PFSK-1 (cell line): ENCODE data around the gene KCNIP4.

Source experiments
- POLR2AphosphoS5 ChIP-seq: IDR thresholded peaks from 2 replicates; pipeline ENCODE4 v1.6.1; 2012; ENCODE audit warnings: low read depth, mild to moderate bottlenecking, control low read depth, low read length, moderate library complexity
- REST ChIP-seq, 2 experiments: IDR thresholded peaks; 2 replicates each; pipeline versions ENCODE4 v1.6.1 to v1.8.0; 2011 to 2012; ENCODE audit warnings: low read depth in 2 of 2, low read length in 2 of 2, control low read depth in 1 of 2, inconsistent platforms in 1 of 2, mild to moderate bottlenecking in 1 of 2, moderate library complexity in 1 of 2; ENCODE audit not compliant: insufficient read depth in 1 of 2
- SIN3A ChIP-seq: IDR thresholded peaks from 2 replicates; pipeline ENCODE4 v1.6.1; 2012; ENCODE audit warnings: mild to moderate bottlenecking, low read length, moderate library complexity, borderline replicate concordance; ENCODE audit not compliant: insufficient read depth
- TAF1 ChIP-seq: IDR thresholded peaks from 2 replicates; pipeline ENCODE4 v1.6.1; 2012; ENCODE audit warnings: low read length, control low read depth, borderline replicate concordance; ENCODE audit not compliant: insufficient read depth

DNA sequence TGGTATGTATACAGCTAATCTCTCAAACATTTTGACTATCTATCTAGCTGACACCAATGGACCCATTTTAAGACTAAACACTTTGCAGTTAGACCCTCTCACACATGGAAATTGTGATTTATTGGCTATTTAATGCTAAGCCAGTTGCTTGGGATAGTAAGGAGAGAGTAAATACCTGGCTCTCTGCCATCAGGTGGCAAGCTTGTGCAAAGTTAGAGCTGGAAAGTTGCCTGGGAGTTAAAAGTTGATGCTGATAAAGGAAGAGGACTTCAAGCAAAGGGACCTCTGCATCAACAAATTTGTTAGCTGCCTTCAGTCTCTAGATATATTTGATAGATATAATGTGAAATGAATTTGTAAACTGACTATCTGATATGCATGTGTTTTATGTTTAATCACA lies 1187.2 kb downstream of the KCNIP4 start:
- TF ChIP-seq POLR2AphosphoS5 (no peak), REST (IDR thresholded peaks at IDR 0.05; ENCODE audit: insufficient read depth in 1 of 2, low read depth in 2 of 2, low read length in 2 of 2) (no peak), TAF1 (no peak), SIN3A (no peak)
